ENCODE results near the gene FLNB.

FLNB gene

DNA sequence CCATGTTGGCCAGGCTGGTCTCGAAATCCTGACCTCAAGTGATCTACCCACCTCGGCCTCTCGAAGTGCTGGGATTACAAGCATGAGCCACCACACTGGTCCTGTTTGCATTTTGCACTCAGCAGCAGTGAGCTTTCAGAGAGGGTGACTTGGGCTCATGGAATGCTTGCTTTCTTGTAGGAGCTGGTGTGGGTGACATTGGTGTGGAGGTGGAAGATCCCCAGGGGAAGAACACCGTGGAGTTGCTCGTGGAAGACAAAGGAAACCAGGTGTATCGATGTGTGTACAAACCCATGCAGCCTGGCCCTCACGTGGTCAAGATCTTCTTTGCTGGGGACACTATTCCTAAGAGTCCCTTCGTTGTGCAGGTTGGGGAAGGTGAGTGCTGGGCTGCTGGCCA, 90.3 kb downstream of the FLNB start:
- Histone ChIP-seq H3K4ac (ENCODE audit: low read depth in 1 of 2, low read length in 2 of 2) (no peak overlapping the region), H3K18ac (ENCODE audit: low read depth in 1 of 2, low read length in 2 of 2) (no peak overlapping the region), H2BK12ac (ENCODE audit: low read length in 2 of 2) (no peak overlapping the region), H3K36me3 (ENCODE audit: control insufficient read depth in 1 of 2, insufficient read depth in 2 of 2, low read depth in 1 of 2, low read length in 2 of 2) (peaks cover 52 to 82% of the 10 kb centered on the region in 2 experiments), H3K23ac (ENCODE audit: low read length in 2 of 2) (no peak overlapping the region), H3K4me1 (ENCODE audit: control insufficient read depth, insufficient read depth, low read depth, low read length) (peaks cover 9% of the 10 kb centered on the region), H2BK15ac (ENCODE audit: low read depth, poor library complexity, severe bottlenecking) (no peak overlapping the region), H4K8ac (ENCODE audit: low read length) (no peak overlapping the region), H2AK5ac (ENCODE audit: low read length, severe bottlenecking) (no peak overlapping the region), H2AFZ (ENCODE audit: low read depth, low read length) (no peak overlapping the region), H3K4me3 (ENCODE audit: insufficient read depth in 1 of 2, low read depth in 1 of 2, low read length in 2 of 2) (no peak overlapping the region), H4K91ac (ENCODE audit: low read length) (no peak overlapping the region), H3K14ac (ENCODE audit: low read length in 2 of 2) (no peak overlapping the region), H3K27ac (ENCODE audit: low read length, poor library complexity, severe bottlenecking) (no peak overlapping the region), H3K9me3 (ENCODE audit: control insufficient read depth, low read length) (no peaks in the 10 kb centered on the region), H2BK120ac (ENCODE audit: low read depth, low read length) (no peak overlapping the region), H3K4me2 (ENCODE audit: low read length, poor library complexity, severe bottlenecking) (no peak overlapping the region), H3K27me3 (ENCODE audit: control insufficient read depth in 1 of 2, insufficient read depth in 1 of 2, low read length in 2 of 2) (no peaks in the 10 kb centered on the region), H3K9ac (ENCODE audit: low read length) (no peak overlapping the region), H3K79me1 (replicated peaks; ENCODE audit: low read length, poor library complexity, severe bottlenecking) (peaks cover 32% of the 10 kb centered on the region), H2BK5ac (ENCODE audit: low read depth, low read length, poor library complexity, severe bottlenecking) (no peak overlapping the region)
- no peak for DNase-seq
- WGBS: 98% methylated on average over 8 of the region's 8 CpGs

DNA sequence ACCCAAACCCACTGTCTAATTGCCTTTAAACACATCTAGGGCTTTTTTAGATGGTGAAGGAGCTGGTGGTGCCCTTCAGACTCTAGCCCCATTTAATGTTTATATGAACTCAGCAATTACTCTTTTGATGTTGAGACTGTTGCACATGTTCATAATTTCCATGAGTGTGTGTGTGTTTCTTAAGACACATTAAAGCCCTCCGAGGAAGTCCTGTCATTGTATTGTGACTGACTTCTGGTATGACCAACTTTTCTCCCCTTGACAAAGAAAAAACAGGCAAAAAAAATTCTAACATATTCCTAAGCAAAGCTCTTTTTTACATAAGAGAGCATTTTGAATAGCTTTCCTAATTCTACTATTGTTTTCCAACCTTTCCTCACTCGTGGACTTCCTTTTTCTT, 91.6 kb downstream of the FLNB start:
- no peak overlapping the region for H3K27ac ChIP-seq (ENCODE audit: low read length, poor library complexity, severe bottlenecking)
- no peak overlapping the region for H3K4me2 ChIP-seq (ENCODE audit: low read length, poor library complexity, severe bottlenecking)
- H2BK120ac ChIP-seq (ENCODE audit: low read depth, low read length): no peak overlapping the region
- no peak overlapping the region for H2BK15ac ChIP-seq (ENCODE audit: low read depth, poor library complexity, severe bottlenecking)
- H3K9ac ChIP-seq (ENCODE audit: low read length): no peak overlapping the region
- no peaks in the 10 kb centered on the region for H3K9me3 ChIP-seq (ENCODE audit: control insufficient read depth, low read length)
- H3K18ac ChIP-seq (ENCODE audit: low read depth in 1 of 2, low read length in 2 of 2): no peak overlapping the region
- H3K14ac ChIP-seq (ENCODE audit: low read length in 2 of 2): no peak overlapping the region
- no peak overlapping the region for H4K8ac ChIP-seq (ENCODE audit: low read length)
- H3K23ac ChIP-seq (ENCODE audit: low read length in 2 of 2): no peak overlapping the region
- H3K4me1 ChIP-seq (ENCODE audit: control insufficient read depth, insufficient read depth, low read depth, low read length): peaks cover 4% of the 10 kb centered on the region
- H3K4me3 ChIP-seq (ENCODE audit: insufficient read depth in 1 of 2, low read depth in 1 of 2, low read length in 2 of 2): no peak overlapping the region
- H2AK5ac ChIP-seq (ENCODE audit: low read length, severe bottlenecking): no peak overlapping the region
- H3K4ac ChIP-seq (ENCODE audit: low read depth in 1 of 2, low read length in 2 of 2): no peak overlapping the region
- H3K79me1 ChIP-seq (replicated peaks; ENCODE audit: low read length, poor library complexity, severe bottlenecking): peaks cover 33% of the 10 kb centered on the region
- no peak for DNase-seq
- H2BK12ac ChIP-seq (ENCODE audit: low read length in 2 of 2): no peak overlapping the region
- no peak overlapping the region for H2AFZ ChIP-seq (ENCODE audit: low read depth, low read length)
- no peak overlapping the region for H2BK5ac ChIP-seq (ENCODE audit: low read depth, low read length, poor library complexity, severe bottlenecking)
- WGBS: 95% methylated on average over 2 of the region's 2 CpGs
- H3K27me3 ChIP-seq (ENCODE audit: control insufficient read depth in 1 of 2, insufficient read depth in 1 of 2, low read length in 2 of 2): no peaks in the 10 kb centered on the region
- H3K36me3 ChIP-seq (ENCODE audit: control insufficient read depth in 1 of 2, insufficient read depth in 2 of 2, low read depth in 1 of 2, low read length in 2 of 2): peaks cover 54 to 91% of the 10 kb centered on the region in 2 experiments
- H4K91ac ChIP-seq (ENCODE audit: low read length): no peak overlapping the region

DNA sequence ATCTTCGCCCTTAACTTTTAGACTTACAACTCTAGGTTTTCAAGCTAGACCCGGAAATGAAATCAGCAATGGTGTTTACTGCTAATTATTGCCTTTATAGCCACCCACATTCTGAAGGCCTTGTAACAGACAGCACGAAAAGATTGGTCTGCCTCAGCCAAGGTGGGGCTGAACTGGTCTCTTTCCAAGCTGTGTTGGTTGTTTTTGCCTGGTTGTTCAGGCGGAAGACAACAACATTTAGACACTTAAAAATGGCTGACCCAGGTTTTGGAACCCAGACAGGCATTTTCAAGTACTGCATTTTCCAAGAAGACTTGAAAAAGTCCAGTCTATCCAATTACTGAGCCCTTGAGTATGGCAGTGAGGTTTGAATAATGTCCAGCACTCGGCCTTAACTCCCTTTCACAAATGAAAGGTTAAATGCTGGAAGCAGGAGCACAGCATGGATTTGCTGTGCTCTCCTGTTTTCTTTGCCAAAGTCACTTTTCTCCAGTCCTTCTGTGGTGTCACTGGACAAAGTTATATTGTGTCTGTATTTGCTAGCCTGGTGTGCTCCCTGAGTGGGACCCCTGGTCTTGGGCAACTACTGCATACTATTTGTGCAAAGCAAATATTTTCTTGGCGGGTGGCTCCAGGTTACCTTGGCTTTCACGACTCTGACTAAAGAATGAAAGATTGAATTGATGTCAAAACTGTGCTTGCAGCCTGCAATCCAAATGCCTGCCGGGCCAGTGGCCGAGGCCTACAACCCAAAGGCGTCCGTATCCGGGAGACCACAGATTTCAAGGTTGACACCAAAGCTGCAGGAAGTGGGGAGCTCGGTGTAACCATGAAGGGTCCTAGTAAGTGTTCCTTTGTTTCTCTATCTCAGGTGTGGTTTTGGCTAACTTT, 93.5 kb downstream of the FLNB start:
- 97% methylated on average over 13 of the region's 13 CpGs for WGBS
- Histone ChIP-seq H4K8ac (ENCODE audit: low read length) (no peak overlapping the region), H2BK120ac (ENCODE audit: low read depth, low read length) (no peak overlapping the region), H2AK5ac (ENCODE audit: low read length, severe bottlenecking) (peak overlapping the region; percentile 47), H3K27ac (ENCODE audit: low read length, poor library complexity, severe bottlenecking) (no peak overlapping the region), H3K27me3 (ENCODE audit: control insufficient read depth in 1 of 2, insufficient read depth in 1 of 2, low read length in 2 of 2) (no peaks in the 10 kb centered on the region), H3K36me3 (ENCODE audit: control insufficient read depth in 1 of 2, insufficient read depth in 2 of 2, low read depth in 1 of 2, low read length in 2 of 2) (peaks cover 54 to 94% of the 10 kb centered on the region in 2 experiments), H2BK5ac (ENCODE audit: low read depth, low read length, poor library complexity, severe bottlenecking) (no peak overlapping the region), H3K4me1 (ENCODE audit: control insufficient read depth, insufficient read depth, low read depth, low read length) (peaks cover 4% of the 10 kb centered on the region), H3K23ac (ENCODE audit: low read length in 2 of 2) (no peak overlapping the region), H3K79me1 (replicated peaks; ENCODE audit: low read length, poor library complexity, severe bottlenecking) (peaks cover 30% of the 10 kb centered on the region), H3K9ac (ENCODE audit: low read length) (no peak overlapping the region), H3K4me3 (ENCODE audit: insufficient read depth in 1 of 2, low read depth in 1 of 2, low read length in 2 of 2) (no peak overlapping the region), H2BK15ac (ENCODE audit: low read depth, poor library complexity, severe bottlenecking) (no peak overlapping the region), H2AFZ (ENCODE audit: low read depth, low read length) (no peak overlapping the region), H2BK12ac (ENCODE audit: low read length in 2 of 2) (no peak overlapping the region), H4K91ac (ENCODE audit: low read length) (no peak overlapping the region), H3K18ac (ENCODE audit: low read depth in 1 of 2, low read length in 2 of 2) (no peak overlapping the region), H3K4ac (ENCODE audit: low read depth in 1 of 2, low read length in 2 of 2) (no peak overlapping the region), H3K14ac (ENCODE audit: low read length in 2 of 2) (no peak overlapping the region), H3K4me2 (ENCODE audit: low read length, poor library complexity, severe bottlenecking) (no peak overlapping the region), H3K9me3 (ENCODE audit: control insufficient read depth, low read length) (no peaks in the 10 kb centered on the region)
- DNase-seq: no peak

DNA sequence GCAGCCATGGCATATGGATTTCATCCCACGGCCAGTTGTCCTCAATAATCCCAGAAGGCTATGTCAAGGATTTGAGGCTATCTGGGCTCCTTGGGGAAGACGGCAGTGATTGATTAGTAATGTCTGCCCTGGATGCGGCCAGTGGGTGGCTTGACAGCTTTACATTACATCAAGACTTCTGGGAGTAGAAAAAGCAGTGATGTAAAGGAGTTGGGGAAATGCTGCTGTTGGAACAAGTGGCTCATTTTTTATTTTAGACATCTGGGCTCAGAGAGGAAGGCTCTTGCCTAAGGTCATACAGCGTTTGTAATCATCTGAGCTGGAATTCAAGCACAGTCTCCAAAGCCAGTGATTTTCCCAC, 94.1 kb downstream of the FLNB start:
- Histone ChIP-seq H4K8ac (ENCODE audit: low read length) (no peak overlapping the region), H3K79me1 (replicated peaks; ENCODE audit: low read length, poor library complexity, severe bottlenecking) (peaks cover 29% of the 10 kb centered on the region), H3K27ac (ENCODE audit: low read length, poor library complexity, severe bottlenecking) (peak overlapping the region; percentile 5), H3K14ac (ENCODE audit: low read length in 2 of 2) (no peak overlapping the region), H3K23ac (ENCODE audit: low read length in 2 of 2) (no peak overlapping the region), H2BK12ac (ENCODE audit: low read length in 2 of 2) (no peak overlapping the region), H3K4me2 (ENCODE audit: low read length, poor library complexity, severe bottlenecking) (no peak overlapping the region), H2BK120ac (ENCODE audit: low read depth, low read length) (no peak overlapping the region), H2BK5ac (ENCODE audit: low read depth, low read length, poor library complexity, severe bottlenecking) (no peak overlapping the region), H3K9ac (ENCODE audit: low read length) (no peak overlapping the region), H4K91ac (ENCODE audit: low read length) (no peak overlapping the region), H3K4me3 (ENCODE audit: insufficient read depth in 1 of 2, low read depth in 1 of 2, low read length in 2 of 2) (no peak overlapping the region), H3K4me1 (ENCODE audit: control insufficient read depth, insufficient read depth, low read depth, low read length) (peaks cover 4% of the 10 kb centered on the region), H2AK5ac (ENCODE audit: low read length, severe bottlenecking) (peak overlapping the region; percentile 47), H3K18ac (ENCODE audit: low read depth in 1 of 2, low read length in 2 of 2) (no peak overlapping the region), H2BK15ac (ENCODE audit: low read depth, poor library complexity, severe bottlenecking) (no peak overlapping the region), H3K4ac (ENCODE audit: low read depth in 1 of 2, low read length in 2 of 2) (no peak overlapping the region), H3K9me3 (ENCODE audit: control insufficient read depth, low read length) (no peaks in the 10 kb centered on the region), H2AFZ (ENCODE audit: low read depth, low read length) (no peak overlapping the region), H3K27me3 (ENCODE audit: control insufficient read depth in 1 of 2, insufficient read depth in 1 of 2, low read length in 2 of 2) (no peaks in the 10 kb centered on the region), H3K36me3 (ENCODE audit: control insufficient read depth in 1 of 2, insufficient read depth in 2 of 2, low read depth in 1 of 2, low read length in 2 of 2) (peaks cover 56 to 94% of the 10 kb centered on the region in 2 experiments)
- DNase-seq: no peak
- WGBS: 92% methylated on average over 3 of the region's 4 CpGs

Measured in mesenchymal stem cell (in vitro differentiated cells and primary cell).